B cell (primary cell): ENCODE results near the gene RHOV. TPM values are rescaled to one million over a fixed set of nuclear protein-coding genes. Genes with fewer than 3 reads are reported as not detected.

Source experiments
- ATAC-seq: fragments of 200-7000 bp; cut with Tn5 transposase; one replicate; pipeline ENCODE4 v1.10.0; 2021; ENCODE audit warnings: low read depth, mild to moderate bottlenecking, moderate number of reproducible peaks, moderate library complexity
- CTCF ChIA-PET: fragments of 350-600 bp; sonication (Branson Sonifier 250); formaldehyde crosslinking; loops from one replicate; lab custom pipeline; 2021; ENCODE audit warnings: antibody characterized with exemption, inconsistent platforms; lab: Charles Lee
- POLR2A ChIA-PET: fragments of 350-600 bp; sonication (Branson Sonifier 250); formaldehyde crosslinking; loops from one replicate; lab custom pipeline; 2021; ENCODE audit warnings: antibody characterized with exemption; lab: Charles Lee
- DNase-seq: peaks from one replicate; pipeline ENCODE4 v3.0.0; 2013
- H2AFZ ChIP-seq: 2 replicates; pipeline ENCODE4 v1.6.1; 2012; ENCODE audit warnings: mild to moderate bottlenecking, low read depth, low read length; ENCODE audit not compliant: insufficient read depth, poor library complexity, severe bottlenecking
- H3K27ac ChIP-seq, 2 donors: 1 replicate in 1 of 2; 2 replicates in 1 of 2; pipeline ENCODE4 v1.5.1; 2012 to 2013; ENCODE audit warnings: low read length in 2 of 2, mild to moderate bottlenecking in 2 of 2, moderate library complexity in 1 of 2
- H3K27me3 ChIP-seq, 4 experiments: fragments of 200-600 bp in 1 of 4; sonication (generic) in 1 of 4; replicated peaks in 1 of 4; 1 replicate in 2 of 4; 2 replicates in 2 of 4; pipeline versions ENCODE4 v1.6.1 to v1.7.0; 2013 to 2016; ENCODE audit warnings: low read length in 3 of 4, mild to moderate bottlenecking in 2 of 4, mixed read lengths in 1 of 4, moderate library complexity in 1 of 4; ENCODE audit not compliant: insufficient read depth in 4 of 4, control insufficient read depth in 3 of 4; ENCODE audit errors: control extremely low read depth in 1 of 4
- H3K36me3 ChIP-seq, 2 experiments: replicated peaks in 1 of 2; 1 replicate in 1 of 2; 2 replicates in 1 of 2; pipeline versions ENCODE4 v1.6.1 to v1.7.1; 2013; ENCODE audit warnings: low read length in 1 of 2; ENCODE audit not compliant: insufficient read depth in 2 of 2, control insufficient read depth in 1 of 2; ENCODE audit errors: control extremely low read depth in 1 of 2, extremely low read depth in 1 of 2
- H3K4me1 ChIP-seq, 2 donors: fragments of 200-600 bp in 1 of 2; sonication (generic) in 1 of 2; 1 replicate in 1 of 2; 2 replicates in 1 of 2; pipeline versions ENCODE4 v1.5.1 to v1.6.1; 2013 to 2017; ENCODE audit warnings: low read length in 2 of 2; ENCODE audit not compliant: control insufficient read depth in 2 of 2, insufficient read depth in 2 of 2
- H3K4me2 ChIP-seq: replicated peaks from 2 replicates; pipeline ENCODE3; 2012; ENCODE audit warnings: mild to moderate bottlenecking, low read depth, low read length; ENCODE audit not compliant: poor library complexity, severe bottlenecking
- H3K4me3 ChIP-seq, 5 experiments: fragments of 200-600 bp in 1 of 5; sonication (generic) in 1 of 5; 1 replicate in 3 of 5; 2 replicates in 2 of 5; pipeline versions ENCODE4 v1.5.1 to v1.7.0; 2011 to 2016; ENCODE audit warnings: low read length in 4 of 5, mild to moderate bottlenecking in 4 of 5, low read depth in 2 of 5, control low read depth in 1 of 5, moderate library complexity in 1 of 5; ENCODE audit not compliant: insufficient read depth in 1 of 5; ENCODE audit errors: control extremely low read depth in 1 of 5, extremely low read depth in 1 of 5
- H3K79me2 ChIP-seq: fragments of 200-600 bp; sonication (generic); one replicate; pipeline ENCODE4 v1.6.0; 2016; ENCODE audit warnings: low read length; ENCODE audit not compliant: control insufficient read depth, insufficient read depth
- H3K9ac ChIP-seq: fragments of 200-600 bp; sonication (generic); 2 replicates; pipeline ENCODE4 v1.6.1; 2017; ENCODE audit warnings: mild to moderate bottlenecking, low read length, moderate library complexity
- H3K9me3 ChIP-seq, 3 donors: one replicate each; pipeline versions ENCODE4 v1.6.1 to v1.7.1; 2013; ENCODE audit warnings: low read length in 2 of 3; ENCODE audit not compliant: control insufficient read depth in 2 of 3, insufficient read depth in 1 of 3; ENCODE audit errors: control extremely low read depth in 1 of 3
- H4K20me1 ChIP-seq: 2 replicates; pipeline ENCODE4 v1.6.0; 2012; ENCODE audit warnings: mild to moderate bottlenecking, low read length; ENCODE audit not compliant: insufficient read depth, control insufficient read depth, poor library complexity, severe bottlenecking
- H3K27ac Mint-ChIP-seq: one replicate; pipeline ENCODE4 v1.8.0; 2021; ENCODE audit warnings: mixed read lengths
- H3K27me3 Mint-ChIP-seq: one replicate; pipeline ENCODE4 v1.8.0; 2021; ENCODE audit warnings: mixed read lengths
- H3K4me1 Mint-ChIP-seq: one replicate; pipeline ENCODE4 v1.8.0; 2021; ENCODE audit warnings: mixed read lengths
- H3K4me3 Mint-ChIP-seq: one replicate; pipeline ENCODE4 v1.8.0; 2021; ENCODE audit warnings: mixed read lengths
- H3K9me3 Mint-ChIP-seq: one replicate; pipeline ENCODE4 v1.8.0; 2022; ENCODE audit warnings: mixed read lengths; ENCODE audit not compliant: insufficient read depth
- EZH2 ChIP-seq: IDR thresholded peaks from 2 replicates; pipeline ENCODE4 v1.6.1; 2012; ENCODE audit warnings: borderline replicate concordance, low read depth, mild to moderate bottlenecking, moderate library complexity, low read length; ENCODE audit not compliant: insufficient read depth, poor library complexity, severe bottlenecking
- WGBS: methylation state at CpG from one replicate; pipeline ENCODE4 v1.1.5; 2013; ENCODE audit warnings: missing lambda C conversion rate; ENCODE audit not compliant: insufficient coverage; 5-methylcytosine and 5-hydroxymethylcytosine counted together
- intact Hi-C: fragments of 100-400 bp; cut with micrococcal nuclease; formaldehyde crosslinking; loops from one replicate; pipeline ENCODE4 v1.10.0; 2022
- polyA plus RNA-seq: library from polyadenylated mRNA; depleted of rRNA; stranded (reverse); fragments of >200 nt; gene quantifications from 2 replicates; pipeline ENCODE4 v1.2.3, GENCODE V29; 2012
- total RNA-seq, 2 donors: library from RNA; stranded (reverse); fragments of 120-200 nt in 1 of 2; gene quantifications; 1 replicate in 1 of 2; 2 replicates in 1 of 2; pipeline versions ENCODE4 v1.2.3 to v1.2.4, GENCODE V29; 2013 to 2022
- TF ChIP-seq, protein P1 (sequence below): fragments of 200-600 bp; IDR thresholded peaks from one replicate; pipeline ENCODE4 v1.8.0; 2022; ENCODE audit warnings: antibody characterized with exemption, mild to moderate bottlenecking

RHOV gene
- total and polyA plus RNA-seq, 2 donors (not counting 1 experiment from before 2014, with no cell fraction given) = 0.54 TPM; not detected in 1

DNA sequence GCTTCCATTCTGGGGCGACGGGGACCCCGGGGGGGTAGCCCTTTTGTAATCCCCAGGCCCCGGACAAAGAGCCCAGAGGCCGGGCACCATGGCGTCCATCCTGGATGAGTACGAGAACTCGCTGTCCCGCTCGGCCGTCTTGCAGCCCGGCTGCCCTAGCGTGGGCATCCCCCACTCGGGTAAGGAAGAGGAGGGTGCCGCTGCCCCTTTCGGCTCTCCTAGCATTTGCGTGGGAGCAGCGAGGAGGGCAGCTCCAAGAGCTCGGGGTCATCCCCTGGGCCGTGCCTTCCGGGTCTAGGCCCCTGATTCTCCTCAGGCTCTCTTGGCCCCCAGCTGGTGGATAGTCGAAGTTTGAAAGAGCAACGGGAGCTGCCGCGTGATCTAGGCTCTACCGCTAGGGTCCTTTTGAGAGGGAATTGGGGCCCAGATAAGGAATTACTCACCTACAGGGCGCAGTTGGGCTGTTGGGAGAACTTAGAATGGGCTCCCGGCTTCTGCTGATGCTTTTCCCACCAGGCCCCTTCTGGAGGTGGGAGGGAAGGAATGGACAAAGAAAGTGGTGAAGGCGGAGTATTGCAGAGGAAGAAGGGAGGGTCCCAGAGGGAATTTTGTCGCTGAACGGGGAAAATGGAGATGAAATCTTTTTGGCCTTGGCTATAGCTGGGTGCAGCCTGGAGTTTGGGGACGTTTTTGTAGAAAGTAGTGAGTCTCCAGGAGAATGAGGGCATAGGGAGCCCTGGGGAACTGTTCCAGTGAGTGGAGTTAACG is 20.8 kb upstream of the RHOV start:
- H3K27me3 Mint-ChIP-seq = no peaks in the 10 kb centered on the region
- peak overlapping the region; percentile 98 for H2AFZ ChIP-seq

More for the DNA sequence above, 20.8 kb upstream of the RHOV start:
- H3K79me2 ChIP-seq = peaks cover 32% of the 10 kb centered on the region
- intact Hi-C loops = loop anchor here (1.0 to 5.0 kb wide), 14 partner anchors 9 to 388 kb away; partner anchors contain the start of genes C15orf62, CCDC32, CHAC1 and DNAJC17
- CTCF ChIA-PET = interaction anchor here (0.5 to 9.8 kb wide), 32 partner anchors 10 to 727 kb away, joined by 3 to 128 read pairs (median 5); partner anchors contain the start of genes C15orf62, CHAC1, CHP1 and RAD51
- peak; percentile 28 for ATAC-seq
- no peaks in the 10 kb centered on the region for H3K9me3 ChIP-seq
- Mint-ChIP-seq H3K4me3 (peak overlapping the region; percentile 99), H3K9me3 (no peaks in the 10 kb centered on the region), H3K27ac (peak overlapping the region; percentile 94), H3K4me1 (peaks cover 28% of the 10 kb centered on the region)
- POLR2A ChIA-PET = interaction anchor here (0.7 to 3.4 kb wide), 10 partner anchors 8 to 326 kb away, joined by 3 to 28 read pairs (median 4); partner anchors contain the start of genes DNAJC17, RAD51, RHOV and RPUSD2
- TF ChIP-seq, protein P1, sequence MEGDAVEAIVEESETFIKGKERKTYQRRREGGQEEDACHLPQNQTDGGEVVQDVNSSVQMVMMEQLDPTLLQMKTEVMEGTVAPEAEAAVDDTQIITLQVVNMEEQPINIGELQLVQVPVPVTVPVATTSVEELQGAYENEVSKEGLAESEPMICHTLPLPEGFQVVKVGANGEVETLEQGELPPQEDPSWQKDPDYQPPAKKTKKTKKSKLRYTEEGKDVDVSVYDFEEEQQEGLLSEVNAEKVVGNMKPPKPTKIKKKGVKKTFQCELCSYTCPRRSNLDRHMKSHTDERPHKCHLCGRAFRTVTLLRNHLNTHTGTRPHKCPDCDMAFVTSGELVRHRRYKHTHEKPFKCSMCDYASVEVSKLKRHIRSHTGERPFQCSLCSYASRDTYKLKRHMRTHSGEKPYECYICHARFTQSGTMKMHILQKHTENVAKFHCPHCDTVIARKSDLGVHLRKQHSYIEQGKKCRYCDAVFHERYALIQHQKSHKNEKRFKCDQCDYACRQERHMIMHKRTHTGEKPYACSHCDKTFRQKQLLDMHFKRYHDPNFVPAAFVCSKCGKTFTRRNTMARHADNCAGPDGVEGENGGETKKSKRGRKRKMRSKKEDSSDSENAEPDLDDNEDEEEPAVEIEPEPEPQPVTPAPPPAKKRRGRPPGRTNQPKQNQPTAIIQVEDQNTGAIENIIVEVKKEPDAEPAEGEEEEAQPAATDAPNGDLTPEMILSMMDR = peak; percentile 51
- no peak for TF ChIP-seq EZH2
- peaks cover 2 to 20% of the 10 kb centered on the region in 2 experiments for H3K36me3 ChIP-seq
- no peaks in the 10 kb centered on the region for H3K27me3 ChIP-seq
- peaks cover 11% of the 10 kb centered on the region for H4K20me1 ChIP-seq
- H3K27ac ChIP-seq = peak overlapping the region; percentile 84 to 91
- H3K4me1 ChIP-seq = peaks cover 18 to 19% of the 10 kb centered on the region in 2 donors
- H3K4me3 ChIP-seq = peak overlapping the region; percentile 81 to 98 (median 92)
- WGBS = under 1% methylated on average over 30 of the region's 33 CpGs
- peak overlapping the region; percentile 94 for H3K9ac ChIP-seq
- H3K4me2 ChIP-seq = peak overlapping the region; percentile 86
- peak; percentile 77 for DNase-seq
